GM18499 (cell line): Measurements from ENCODE around the gene KIAA0319L.
"Not testable (repeated sequence)": the region's sequence is repeated elsewhere in the genome, so short reads cannot be mapped to it uniquely, and the experiment has no call there.

Experiments used
- ATAC-seq: cut with Tn5 transposase; IDR thresholded peaks from one replicate; pipeline ENCODE4 v1.9.1; 2021; ENCODE audit warnings: moderate number of reproducible peaks; ENCODE audit not compliant: insufficient read depth, unreplicated experiment

The KIAA0319L gene

DNA sequence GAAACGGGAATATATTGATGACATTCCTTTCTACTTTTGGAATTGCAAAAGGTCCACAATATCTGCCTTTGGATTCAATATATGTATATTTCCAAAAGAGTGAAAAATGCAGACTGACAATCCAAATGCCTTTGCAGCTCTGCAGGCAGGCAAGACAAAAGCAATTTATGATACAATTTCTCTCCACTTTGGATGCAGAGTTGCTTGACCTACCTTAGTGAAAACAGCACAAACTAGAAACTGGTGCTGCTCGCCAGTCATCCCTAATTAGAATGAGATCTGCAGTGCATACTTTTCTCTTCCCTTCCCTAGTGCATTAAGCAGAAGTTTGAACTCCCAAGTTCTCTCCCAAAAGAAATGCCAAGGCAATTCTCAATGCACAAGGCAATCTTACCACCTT, 56.8 kb downstream of the KIAA0319L start:
- ATAC-seq, result no peak

- ATAC-seq, result no peak
These were observed 57.5 kb downstream of the KIAA0319L start for GRCh38 chr1:35499652-35500176.

DNA sequence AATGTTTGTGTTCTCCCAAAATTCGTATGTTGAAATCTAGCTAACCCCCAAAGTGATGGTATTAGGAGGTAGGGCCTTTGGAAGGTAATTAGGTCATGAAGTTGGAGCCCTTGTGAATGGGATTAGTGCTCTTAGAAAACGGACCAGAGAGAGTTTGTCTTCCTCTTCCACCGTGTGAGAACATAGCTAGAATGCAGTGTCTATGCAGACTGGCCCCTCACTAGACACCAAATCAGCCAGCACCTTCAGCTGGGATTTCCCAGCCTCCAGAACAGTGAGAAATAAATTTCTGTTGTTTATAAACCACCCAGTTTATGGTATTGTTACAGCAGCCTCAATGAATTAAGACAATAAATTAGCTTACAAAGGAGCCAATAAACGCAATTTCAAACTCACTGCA, 58.0 kb downstream of the KIAA0319L start:
- no peak for ATAC-seq

DNA sequence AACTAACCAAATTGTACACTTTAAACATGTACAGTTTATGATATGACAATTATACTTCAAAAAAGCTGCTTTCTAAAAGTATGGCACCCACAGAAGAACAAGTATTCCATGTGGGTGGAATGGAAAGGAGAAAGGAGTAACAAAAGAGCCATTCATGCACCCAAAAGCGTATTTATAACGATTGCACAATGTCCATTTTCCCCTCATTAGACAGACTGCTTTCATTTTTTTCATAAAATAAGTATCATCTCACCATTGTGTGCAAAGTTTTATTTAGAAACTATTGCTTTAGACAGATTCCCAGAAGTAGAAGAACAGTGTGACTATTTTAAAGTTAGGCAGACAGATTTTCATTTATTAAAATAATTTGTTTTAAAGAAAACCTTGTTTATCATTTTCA, 59.6 kb downstream of the KIAA0319L start:
- no peak for ATAC-seq

DNA sequence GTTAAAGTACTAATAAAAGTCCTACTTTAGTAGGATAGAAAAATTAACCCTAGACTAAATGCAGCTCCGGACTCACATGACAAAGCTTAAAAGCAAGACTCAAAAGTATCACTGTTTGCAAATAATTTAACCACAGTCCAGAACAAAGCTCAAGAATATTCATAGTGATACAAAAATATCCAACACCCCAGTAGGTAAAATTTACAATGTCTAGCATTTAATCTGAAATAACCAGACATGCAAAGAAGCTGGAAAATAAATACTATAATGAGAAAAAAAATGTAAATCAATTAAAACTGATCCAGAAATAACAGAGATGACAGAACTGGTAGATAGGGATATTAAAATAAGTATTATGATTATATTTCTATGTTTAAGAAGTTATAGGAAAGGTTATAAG, 67.0 kb downstream of the KIAA0319L start:
- ATAC-seq, result no peak

DNA sequence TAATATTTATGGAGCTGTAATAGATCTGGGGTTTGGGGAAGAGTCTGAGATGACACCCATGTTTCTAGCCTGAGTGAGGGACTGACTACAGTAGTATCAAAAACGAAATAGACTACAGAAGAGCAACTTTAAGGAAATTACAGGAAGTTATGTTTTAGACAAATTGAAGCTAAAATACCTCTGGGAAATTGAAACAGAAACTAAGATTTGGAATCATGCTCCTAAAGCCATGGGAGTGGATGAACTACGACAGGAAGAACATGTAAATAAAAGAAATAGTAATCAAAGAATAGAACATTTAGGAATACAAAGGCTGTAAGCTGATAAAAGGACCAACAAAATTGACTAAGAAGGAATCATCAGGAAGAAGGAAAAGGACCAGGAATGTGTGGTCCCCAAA, 68.9 kb downstream of the KIAA0319L start:
- no peak for ATAC-seq

DNA sequence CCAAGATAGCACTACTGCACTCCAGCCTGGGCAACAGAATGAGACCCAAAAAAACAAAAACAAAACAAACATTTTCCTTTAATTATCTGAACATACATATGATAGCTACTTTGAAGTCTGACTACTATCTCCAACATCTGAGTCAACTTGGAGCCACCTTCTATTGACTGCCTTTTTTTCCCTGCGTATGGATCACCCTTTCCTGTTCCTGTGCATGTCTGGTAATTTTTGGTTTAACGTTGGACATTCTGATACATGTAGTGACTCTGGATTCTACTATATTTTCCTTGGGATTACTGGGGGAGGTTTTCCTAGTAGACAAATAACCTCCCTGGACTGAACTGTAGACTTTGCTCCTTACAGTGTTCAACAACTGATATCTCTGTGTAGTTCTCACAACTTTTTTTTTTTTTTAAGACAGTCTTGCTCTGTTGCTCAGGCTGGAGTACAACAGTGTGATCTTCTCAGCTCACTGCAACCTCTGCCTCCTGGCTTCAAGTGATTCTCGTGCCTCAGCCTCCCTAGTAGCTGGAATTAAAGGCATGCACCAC, 70.3 kb downstream of the KIAA0319L start:
- no peak for ATAC-seq

DNA sequence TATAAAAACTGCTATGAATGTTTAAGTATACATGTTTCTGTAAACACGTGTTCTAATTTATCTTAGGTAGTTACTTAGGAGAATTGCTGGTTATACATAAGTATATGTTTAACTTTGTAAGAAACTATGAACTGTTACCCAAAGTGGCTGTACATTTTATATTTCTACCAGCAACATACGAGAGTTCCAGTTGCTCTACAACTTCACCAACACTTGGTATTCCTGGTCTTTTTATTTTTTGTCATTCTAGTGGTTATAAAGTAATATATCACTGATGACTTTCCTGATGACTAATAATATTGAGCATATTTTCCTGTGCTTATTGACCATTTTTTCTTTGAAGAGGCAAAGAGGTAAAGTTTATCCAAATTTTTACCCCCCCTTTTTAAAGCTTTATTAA, 76.0 kb downstream of the KIAA0319L start:
- no peak for ATAC-seq

DNA sequence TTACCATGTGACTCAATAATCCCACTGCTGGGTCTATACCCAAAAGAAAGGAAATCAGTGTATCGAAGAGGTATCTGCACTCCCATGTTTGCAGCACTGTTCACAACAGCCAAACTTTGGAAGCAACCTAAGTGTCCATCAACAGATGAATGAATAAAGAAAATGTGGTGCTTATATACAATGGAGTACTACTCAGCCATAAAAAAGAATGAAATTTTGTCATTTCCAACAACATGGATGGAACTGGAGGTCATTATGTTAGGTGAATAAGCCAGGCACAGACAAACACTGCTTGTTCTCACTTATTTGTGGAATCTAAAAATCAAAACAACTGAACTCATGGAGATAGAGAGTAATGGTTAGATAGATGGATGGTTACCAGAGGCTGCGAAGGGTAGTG, 79.3 kb downstream of the KIAA0319L start:
- ATAC-seq, result no peak

DNA sequence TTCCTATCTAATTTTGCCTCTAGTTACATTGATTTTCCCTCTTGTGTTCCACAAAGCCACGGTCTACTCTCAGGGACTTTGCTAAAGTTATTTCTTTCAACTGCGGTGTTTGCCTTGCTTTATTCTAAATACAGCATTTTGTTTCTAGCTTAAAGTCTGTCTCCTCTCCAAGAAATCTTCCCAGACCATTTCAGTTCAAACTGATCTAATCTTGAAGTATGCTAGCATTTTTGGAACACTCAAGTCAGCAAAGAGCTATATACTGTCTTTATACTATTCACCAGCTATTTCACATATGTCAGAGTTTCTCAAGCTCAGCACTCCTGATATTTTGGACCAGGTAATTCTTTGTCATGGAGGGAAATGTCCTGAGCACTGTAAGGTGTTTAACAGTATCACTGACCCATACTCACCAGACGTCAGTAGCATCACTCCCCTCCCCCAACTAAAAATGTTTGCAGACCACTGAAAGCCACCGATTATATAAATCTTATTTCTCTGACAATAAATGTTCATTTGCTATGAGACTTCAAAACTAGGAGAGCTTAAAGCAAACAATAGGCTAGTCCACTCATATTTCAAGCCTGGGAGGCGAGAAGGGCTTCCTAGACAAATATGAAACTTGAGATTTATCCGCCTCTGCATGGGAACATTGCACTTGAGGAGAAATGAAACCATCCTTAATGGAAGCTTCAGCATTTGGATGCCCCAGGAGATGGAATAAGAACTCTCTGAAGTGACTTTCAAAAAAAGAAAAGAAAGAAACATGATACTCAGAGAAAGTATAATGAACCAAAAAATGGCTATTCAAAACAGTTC, 81.1 kb downstream of the KIAA0319L start:
- no peak for ATAC-seq

GRCh38 chr1:35475356-35475755, 81.8 kb downstream of the KIAA0319L start:
- no peak for ATAC-seq

GRCh38 chr1:35473216-35473615, 84.0 kb downstream of the KIAA0319L start:
- ATAC-seq, result not testable (repeated sequence)

- no peak for ATAC-seq
These were observed 86.1 kb downstream of the KIAA0319L start for GRCh38 chr1:35470977-35471613.

DNA sequence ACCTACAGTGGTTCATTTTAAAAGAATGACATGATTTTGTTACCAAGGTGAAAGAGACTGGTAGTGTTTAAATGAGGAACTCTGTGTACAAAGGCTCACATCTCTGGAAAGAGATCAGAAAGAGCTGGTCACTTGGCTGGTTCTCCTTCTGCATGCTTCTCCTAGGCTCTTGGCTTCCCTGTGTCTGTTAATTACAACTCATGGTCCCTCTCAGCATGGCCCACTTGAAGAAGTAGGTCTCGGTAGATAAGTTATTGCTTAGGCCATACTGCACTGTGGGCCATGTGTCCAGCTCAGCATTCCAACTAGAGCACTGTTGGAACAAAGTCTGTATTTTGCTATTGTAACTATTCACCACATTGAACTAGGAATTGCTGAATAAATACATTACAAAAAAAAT, 91.1 kb downstream of the KIAA0319L start:
- ATAC-seq, result no peak

DNA sequence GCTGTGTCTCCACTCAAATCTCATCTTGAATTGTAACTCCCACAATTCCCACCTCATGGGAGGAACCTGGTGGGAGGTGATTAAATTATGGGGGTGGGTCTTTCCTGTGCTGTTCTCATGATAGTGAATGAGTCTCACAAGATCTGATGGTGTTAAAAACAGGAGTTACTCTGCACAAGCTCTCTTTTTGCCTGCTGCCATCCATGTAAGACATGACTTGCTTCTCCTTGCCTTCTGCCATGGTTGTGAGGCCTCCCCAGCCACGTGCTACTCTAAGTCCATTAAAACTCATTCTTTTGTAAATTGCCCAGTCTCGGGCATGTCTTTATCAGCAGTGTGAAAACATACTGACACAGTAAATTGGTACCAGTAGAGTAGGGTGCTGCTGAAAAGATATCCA, 93.5 kb downstream of the KIAA0319L start:
- ATAC-seq, result not testable (repeated sequence)

DNA sequence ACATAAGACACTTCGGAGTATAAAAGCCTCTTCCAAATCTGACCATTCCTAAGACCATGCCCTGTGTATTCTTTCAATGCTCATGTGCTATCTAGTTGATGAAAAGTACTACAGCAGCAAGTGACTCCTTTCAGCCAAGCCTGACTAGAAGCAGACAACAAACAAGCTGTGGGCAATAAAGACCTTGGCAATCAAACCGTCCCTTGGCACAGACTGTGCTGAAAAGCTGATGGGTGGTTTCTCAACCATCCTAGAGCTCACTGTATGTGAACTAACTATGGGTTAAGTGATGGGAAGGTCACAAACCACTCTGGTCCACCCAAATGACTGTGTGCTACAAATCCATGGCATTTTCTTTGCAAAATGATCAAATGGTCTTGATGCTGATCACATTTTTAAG, 94.0 kb downstream of the KIAA0319L start:
- ATAC-seq, result no peak

GRCh38 chr1:35461966-35462651, 95.1 kb downstream of the KIAA0319L start:
- ATAC-seq, result no peak

DNA sequence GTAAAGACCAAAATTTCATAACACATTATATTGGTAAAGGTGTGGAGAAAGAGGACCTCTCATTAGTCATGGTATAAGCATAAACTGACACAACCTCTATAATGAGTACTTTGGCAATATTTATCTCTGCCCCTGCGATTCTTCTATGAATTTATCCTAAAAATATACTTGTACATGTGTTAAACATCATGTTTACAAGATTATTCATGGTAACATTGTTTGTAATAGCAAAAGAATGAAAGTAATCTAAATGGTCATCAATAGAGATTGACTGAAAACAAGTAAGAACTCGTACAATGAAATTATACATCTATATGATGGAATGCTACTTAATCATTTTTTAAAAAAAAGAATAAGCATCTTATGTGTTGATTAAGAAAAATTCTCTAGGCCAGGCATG, 96.4 kb downstream of the KIAA0319L start:
- ATAC-seq, result no peak

GRCh38 chr1:35454616-35455015, 102.6 kb downstream of the KIAA0319L start:
- ATAC-seq, result no peak

DNA sequence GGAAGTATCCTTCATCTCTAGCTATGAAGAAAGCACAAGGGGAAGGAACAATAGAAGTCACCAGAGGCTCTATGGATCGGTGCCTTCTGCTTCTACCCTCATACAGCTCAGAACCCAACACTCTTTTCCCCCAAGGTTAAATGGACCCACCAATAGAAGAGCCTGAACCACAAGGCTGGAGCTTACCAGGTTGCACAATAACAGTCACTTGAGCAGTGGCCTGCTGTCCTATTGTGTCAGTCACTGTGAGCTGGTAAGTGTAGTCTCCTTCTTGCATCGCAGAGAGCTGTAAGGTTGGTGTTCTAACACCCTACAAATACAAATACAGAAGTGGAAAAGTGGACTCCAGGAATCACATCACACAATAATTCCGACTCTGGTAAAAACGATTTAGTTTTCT, 103.0 kb downstream of the KIAA0319L start:
- no peak for ATAC-seq

- no peak for ATAC-seq
These were observed 104.2 kb downstream of the KIAA0319L start for GRCh38 chr1:35453031-35453430.
